ENCODE results near the gene EFHD1.

Gene EFHD1

DNA sequence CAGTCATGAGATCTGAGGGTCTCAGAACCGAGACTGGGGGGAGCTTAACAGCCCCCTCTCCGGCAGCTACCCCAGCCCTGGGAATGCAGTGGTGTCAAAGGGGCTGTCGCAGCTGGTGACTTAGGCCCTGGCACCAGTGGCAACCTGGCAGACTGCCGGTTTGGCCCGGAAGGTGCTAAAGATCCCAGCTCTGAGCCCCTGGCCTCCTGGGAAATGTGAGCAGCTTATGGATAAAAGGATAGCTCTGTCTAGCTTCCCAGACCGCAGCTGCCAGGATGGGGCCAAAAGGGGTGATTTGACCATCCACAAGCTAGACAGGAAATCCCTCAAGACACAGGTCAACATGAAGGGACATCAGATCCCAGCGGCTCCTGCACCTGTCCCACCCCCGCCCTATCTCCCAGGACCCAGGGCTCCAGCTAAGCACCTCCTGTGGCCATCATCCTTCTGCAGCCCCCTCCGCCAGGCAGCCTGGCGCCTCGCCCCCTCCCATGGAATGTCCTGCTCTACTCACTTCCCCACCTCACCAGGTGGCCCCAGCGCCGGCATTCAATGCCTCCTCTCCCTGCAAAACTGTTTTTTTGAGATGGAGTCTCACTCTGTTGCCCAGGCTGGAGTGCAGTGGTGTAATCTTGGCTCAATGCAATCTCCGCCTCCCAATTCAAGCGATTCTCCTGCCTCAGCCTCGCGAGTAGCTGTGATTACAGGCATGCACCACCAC is 33.2 kb upstream of the EFHD1 start:
- Histone ChIP-seq H3K36me3 (ENCODE audit: control insufficient read depth in 1 of 2, insufficient read depth in 2 of 2, low read length in 2 of 2) (no peaks in the 10 kb centered on the region), H3K9me3 (ENCODE audit: control insufficient read depth in 1 of 2, low read length in 2 of 2) (no peaks in the 10 kb centered on the region), H3K27ac (ENCODE audit: low read length) (no peak overlapping the region), H3K4me1 (ENCODE audit: control insufficient read depth in 1 of 2, insufficient read depth in 2 of 2, low read length in 2 of 2) (no peaks in the 10 kb centered on the region), H3K27me3 (ENCODE audit: low read depth, low read length) (no peaks in the 10 kb centered on the region), H3K4me3 (ENCODE audit: low read depth in 1 of 2, low read length in 2 of 2) (no peak overlapping the region)

DNA sequence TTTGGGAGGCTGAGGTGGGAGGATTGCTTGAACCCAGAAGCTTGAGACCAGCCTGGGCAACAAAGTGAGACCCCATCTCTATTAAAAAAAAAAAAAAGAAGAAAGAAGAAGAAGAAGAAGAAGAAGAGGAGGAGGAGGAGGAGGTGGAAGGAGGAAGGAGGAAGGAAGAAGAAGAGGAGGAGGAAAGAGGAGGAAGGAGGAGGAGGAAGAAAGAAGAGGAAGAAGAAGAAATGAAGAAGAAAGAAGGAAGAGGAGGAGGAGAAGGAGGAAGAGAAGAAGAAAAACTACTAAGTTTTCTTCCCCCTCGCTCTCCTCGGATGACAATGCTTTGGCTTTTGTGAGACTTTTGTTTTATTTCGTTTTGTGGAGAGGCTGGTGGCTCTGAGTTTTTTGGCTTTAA is 30.1 kb upstream of the EFHD1 start:
- no peaks in the 10 kb centered on the region for H3K36me3 ChIP-seq (ENCODE audit: control insufficient read depth in 1 of 2, insufficient read depth in 2 of 2, low read length in 2 of 2)
- H3K27ac ChIP-seq (ENCODE audit: low read length): no peak overlapping the region
- no peak overlapping the region for H3K4me3 ChIP-seq (ENCODE audit: low read depth in 1 of 2, low read length in 2 of 2)
- H3K27me3 ChIP-seq (ENCODE audit: low read depth, low read length): no peaks in the 10 kb centered on the region
- no peaks in the 10 kb centered on the region for H3K9me3 ChIP-seq (ENCODE audit: control insufficient read depth in 1 of 2, low read length in 2 of 2)
- no peaks in the 10 kb centered on the region for H3K4me1 ChIP-seq (ENCODE audit: control insufficient read depth in 1 of 2, insufficient read depth in 2 of 2, low read length in 2 of 2)

DNA sequence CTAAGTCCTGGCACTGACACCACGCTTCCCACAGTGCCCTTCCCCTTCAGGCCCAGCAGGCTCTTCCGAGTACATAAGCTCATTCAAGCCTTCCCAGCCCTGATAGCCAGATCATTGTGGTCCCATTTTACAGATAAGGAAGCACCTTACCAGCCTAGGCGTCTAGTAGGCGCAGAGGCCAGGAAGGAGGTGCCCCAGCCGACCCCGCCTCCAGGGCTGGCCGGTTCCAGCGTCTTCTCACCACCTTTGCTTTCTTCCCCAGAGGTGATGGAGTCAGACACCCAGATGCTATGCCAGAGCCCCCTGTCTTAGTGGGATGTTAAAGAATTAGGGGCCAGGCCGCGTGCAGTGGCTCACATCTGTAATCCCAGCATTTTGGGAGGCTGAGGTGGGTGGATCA is 28.9 kb upstream of the EFHD1 start:
- no peak overlapping the region for H3K27ac ChIP-seq (ENCODE audit: low read length)
- no peaks in the 10 kb centered on the region for H3K4me1 ChIP-seq (ENCODE audit: control insufficient read depth in 1 of 2, insufficient read depth in 2 of 2, low read length in 2 of 2)
- no peaks in the 10 kb centered on the region for H3K27me3 ChIP-seq (ENCODE audit: low read depth, low read length)
- H3K36me3 ChIP-seq (ENCODE audit: control insufficient read depth in 1 of 2, insufficient read depth in 2 of 2, low read length in 2 of 2): no peaks in the 10 kb centered on the region
- no peaks in the 10 kb centered on the region for H3K9me3 ChIP-seq (ENCODE audit: control insufficient read depth in 1 of 2, low read length in 2 of 2)
- no peak overlapping the region for H3K4me3 ChIP-seq (ENCODE audit: low read depth in 1 of 2, low read length in 2 of 2)

DNA sequence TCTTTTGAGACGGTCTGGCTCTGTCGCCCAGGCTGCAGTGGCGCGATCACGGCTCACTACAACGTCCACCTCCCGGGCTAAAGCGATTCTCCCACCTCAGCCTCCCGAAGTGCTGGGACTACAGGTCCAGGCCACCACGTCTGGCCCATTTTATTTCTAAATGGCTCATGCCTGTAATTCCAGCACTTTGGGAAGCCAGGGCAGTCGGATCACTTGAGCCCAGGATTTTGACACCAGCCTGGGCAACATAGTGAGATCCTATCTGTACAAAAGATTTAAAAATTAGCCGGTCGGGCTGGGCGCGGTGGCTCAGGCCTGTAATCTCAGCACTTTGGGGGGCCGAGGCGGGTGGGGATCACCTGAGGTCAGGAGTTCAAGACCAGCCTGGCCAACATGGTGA is 26.4 kb upstream of the EFHD1 start:
- no peaks in the 10 kb centered on the region for H3K27me3 ChIP-seq (ENCODE audit: low read depth, low read length)
- H3K4me3 ChIP-seq (ENCODE audit: low read depth in 1 of 2, low read length in 2 of 2): no peak overlapping the region
- no peaks in the 10 kb centered on the region for H3K4me1 ChIP-seq (ENCODE audit: control insufficient read depth in 1 of 2, insufficient read depth in 2 of 2, low read length in 2 of 2)
- H3K36me3 ChIP-seq (ENCODE audit: control insufficient read depth in 1 of 2, insufficient read depth in 2 of 2, low read length in 2 of 2): no peaks in the 10 kb centered on the region
- no peaks in the 10 kb centered on the region for H3K9me3 ChIP-seq (ENCODE audit: control insufficient read depth in 1 of 2, low read length in 2 of 2)
- H3K27ac ChIP-seq (ENCODE audit: low read length): no peak overlapping the region

DNA sequence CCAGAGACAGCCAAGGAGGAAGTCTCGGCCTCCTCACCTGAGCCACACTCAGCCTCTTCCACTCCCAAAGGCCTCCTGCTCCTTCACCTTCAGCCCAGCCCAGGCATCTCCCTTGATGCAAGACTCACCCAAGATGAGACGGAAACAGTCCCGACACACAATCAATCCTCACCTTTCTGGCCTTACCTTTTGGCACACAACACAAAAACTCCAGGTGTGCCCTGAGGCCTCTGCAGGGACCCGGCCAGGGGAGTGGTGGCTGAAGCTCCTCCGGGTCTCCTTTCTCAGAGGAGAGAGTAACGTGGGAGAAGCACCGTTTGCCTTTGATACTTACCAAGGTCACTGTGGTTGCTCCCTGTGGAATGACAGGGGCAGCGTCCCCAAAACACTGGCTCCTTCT is 23.8 kb upstream of the EFHD1 start:
- no peak overlapping the region for H3K27ac ChIP-seq (ENCODE audit: low read length)
- H3K27me3 ChIP-seq (ENCODE audit: low read depth, low read length): no peaks in the 10 kb centered on the region
- no peak overlapping the region for H3K4me3 ChIP-seq (ENCODE audit: low read depth in 1 of 2, low read length in 2 of 2)
- H3K9me3 ChIP-seq (ENCODE audit: control insufficient read depth in 1 of 2, low read length in 2 of 2): no peaks in the 10 kb centered on the region
- no peaks in the 10 kb centered on the region for H3K36me3 ChIP-seq (ENCODE audit: control insufficient read depth in 1 of 2, insufficient read depth in 2 of 2, low read length in 2 of 2)
- no peaks in the 10 kb centered on the region for H3K4me1 ChIP-seq (ENCODE audit: control insufficient read depth in 1 of 2, insufficient read depth in 2 of 2, low read length in 2 of 2)

DNA sequence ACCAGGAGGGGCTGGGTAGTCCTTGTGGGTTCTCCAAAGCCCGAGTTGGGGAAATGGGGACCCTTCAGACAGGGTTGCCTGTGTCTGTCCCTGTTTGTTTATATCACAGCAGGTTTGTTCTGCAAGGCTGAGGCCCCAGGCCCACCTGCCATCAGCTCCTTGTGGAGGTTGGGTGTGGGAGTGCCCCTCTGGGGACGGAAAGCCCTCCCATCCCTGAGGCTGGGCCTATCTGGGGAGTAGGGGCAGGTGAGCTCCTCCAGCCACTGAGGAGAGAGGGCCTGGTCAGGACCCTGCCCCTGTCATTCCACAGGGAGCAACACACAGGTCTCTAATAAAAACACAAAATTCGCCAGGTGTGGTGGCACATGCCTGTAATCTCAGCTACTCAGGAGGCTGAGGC is 23.3 kb upstream of the EFHD1 start:
- H3K9me3 ChIP-seq (ENCODE audit: control insufficient read depth in 1 of 2, low read length in 2 of 2): no peaks in the 10 kb centered on the region
- H3K4me3 ChIP-seq (ENCODE audit: low read depth in 1 of 2, low read length in 2 of 2): no peak overlapping the region
- no peaks in the 10 kb centered on the region for H3K36me3 ChIP-seq (ENCODE audit: control insufficient read depth in 1 of 2, insufficient read depth in 2 of 2, low read length in 2 of 2)
- no peaks in the 10 kb centered on the region for H3K27me3 ChIP-seq (ENCODE audit: low read depth, low read length)
- no peak overlapping the region for H3K27ac ChIP-seq (ENCODE audit: low read length)
- H3K4me1 ChIP-seq (ENCODE audit: control insufficient read depth in 1 of 2, insufficient read depth in 2 of 2, low read length in 2 of 2): no peaks in the 10 kb centered on the region

DNA sequence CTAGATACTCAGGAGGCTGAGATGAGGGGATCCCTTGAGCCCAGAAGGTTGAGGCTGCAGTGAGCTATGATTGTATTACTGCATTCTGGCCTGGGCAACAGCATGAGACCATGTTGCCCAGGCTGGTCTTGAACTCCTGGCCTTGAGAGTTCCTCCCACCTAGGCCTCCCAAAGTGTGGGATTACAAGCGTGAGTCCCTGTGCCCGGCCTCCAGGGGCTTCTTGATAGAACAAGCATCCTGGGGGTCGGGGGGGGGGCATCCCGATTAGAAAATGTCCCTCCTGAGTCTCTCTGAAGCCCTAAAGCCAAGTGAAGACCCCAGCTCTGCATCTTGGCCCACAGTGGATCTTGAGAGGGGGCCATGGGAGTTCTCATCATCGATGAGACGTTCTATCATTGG is 22.3 kb upstream of the EFHD1 start:
- Histone ChIP-seq H3K27me3 (ENCODE audit: low read depth, low read length) (no peaks in the 10 kb centered on the region), H3K9me3 (ENCODE audit: control insufficient read depth in 1 of 2, low read length in 2 of 2) (no peaks in the 10 kb centered on the region), H3K27ac (ENCODE audit: low read length) (no peak overlapping the region), H3K36me3 (ENCODE audit: control insufficient read depth in 1 of 2, insufficient read depth in 2 of 2, low read length in 2 of 2) (no peaks in the 10 kb centered on the region), H3K4me3 (ENCODE audit: low read depth in 1 of 2, low read length in 2 of 2) (no peak overlapping the region), H3K4me1 (ENCODE audit: control insufficient read depth in 1 of 2, insufficient read depth in 2 of 2, low read length in 2 of 2) (no peaks in the 10 kb centered on the region)

DNA sequence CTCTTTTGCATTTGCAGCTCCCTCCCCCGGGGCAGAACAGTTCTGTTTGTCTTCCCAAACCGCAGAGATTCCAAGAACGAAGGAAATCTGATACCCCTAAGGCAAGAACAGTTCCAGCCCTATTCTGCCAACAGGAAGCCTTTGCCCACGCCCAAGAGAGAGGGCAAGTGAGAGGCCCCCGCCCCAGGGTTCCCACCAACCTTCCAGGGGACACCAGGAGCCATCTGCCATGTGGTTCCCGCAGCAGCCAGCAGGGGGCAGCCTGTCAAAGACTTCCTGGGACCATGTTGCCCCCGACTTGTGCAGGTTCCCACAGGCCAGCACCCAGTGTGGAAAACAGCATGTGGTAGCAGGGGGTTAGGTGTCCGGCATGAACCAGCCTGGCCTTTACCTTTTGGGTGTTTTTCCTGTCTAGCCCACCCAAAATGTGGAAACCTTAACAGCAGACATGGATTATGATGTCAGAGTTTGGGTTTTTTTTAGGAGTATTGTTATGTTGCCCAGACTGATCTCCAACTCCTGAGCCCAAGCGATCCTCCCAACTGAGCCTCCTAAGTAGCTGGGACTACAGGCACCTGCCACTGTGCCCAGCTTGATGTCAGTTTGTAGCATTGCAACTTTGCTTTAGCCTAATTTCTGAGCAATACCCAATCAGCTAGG is 21.7 kb upstream of the EFHD1 start:
- Histone ChIP-seq H3K4me1 (ENCODE audit: control insufficient read depth in 1 of 2, insufficient read depth in 2 of 2, low read length in 2 of 2) (no peaks in the 10 kb centered on the region), H3K27me3 (ENCODE audit: low read depth, low read length) (no peaks in the 10 kb centered on the region), H3K9me3 (ENCODE audit: control insufficient read depth in 1 of 2, low read length in 2 of 2) (no peaks in the 10 kb centered on the region), H3K4me3 (ENCODE audit: low read depth in 1 of 2, low read length in 2 of 2) (no peak overlapping the region), H3K27ac (ENCODE audit: low read length) (no peak overlapping the region), H3K36me3 (ENCODE audit: control insufficient read depth in 1 of 2, insufficient read depth in 2 of 2, low read length in 2 of 2) (no peaks in the 10 kb centered on the region)

DNA sequence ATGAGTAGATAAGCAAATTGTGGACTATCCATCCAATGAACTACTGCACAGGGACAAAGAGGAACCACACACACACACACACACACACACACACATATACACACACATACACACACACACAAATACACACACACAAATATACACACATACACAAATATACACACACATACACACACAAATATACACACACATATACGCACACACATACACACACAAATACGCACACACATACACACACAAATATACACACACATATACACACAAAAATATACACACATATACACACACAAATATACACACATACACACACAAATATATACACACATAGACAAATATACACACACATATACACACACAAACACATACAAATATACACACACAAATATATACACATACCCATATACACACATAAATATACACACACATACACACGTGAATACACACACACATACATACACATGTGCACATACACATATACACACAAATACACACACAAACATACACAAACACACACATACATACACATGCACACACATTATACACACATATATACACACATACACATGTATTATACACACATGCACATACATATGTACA is 19.8 kb upstream of the EFHD1 start:
- Histone ChIP-seq H3K27ac (ENCODE audit: low read length) (no peak overlapping the region), H3K27me3 (ENCODE audit: low read depth, low read length) (no peaks in the 10 kb centered on the region), H3K4me3 (ENCODE audit: low read depth in 1 of 2, low read length in 2 of 2) (no peak overlapping the region), H3K4me1 (ENCODE audit: control insufficient read depth in 1 of 2, insufficient read depth in 2 of 2, low read length in 2 of 2) (no peaks in the 10 kb centered on the region), H3K36me3 (ENCODE audit: control insufficient read depth in 1 of 2, insufficient read depth in 2 of 2, low read length in 2 of 2) (no peaks in the 10 kb centered on the region), H3K9me3 (ENCODE audit: control insufficient read depth in 1 of 2, low read length in 2 of 2) (no peaks in the 10 kb centered on the region)

DNA sequence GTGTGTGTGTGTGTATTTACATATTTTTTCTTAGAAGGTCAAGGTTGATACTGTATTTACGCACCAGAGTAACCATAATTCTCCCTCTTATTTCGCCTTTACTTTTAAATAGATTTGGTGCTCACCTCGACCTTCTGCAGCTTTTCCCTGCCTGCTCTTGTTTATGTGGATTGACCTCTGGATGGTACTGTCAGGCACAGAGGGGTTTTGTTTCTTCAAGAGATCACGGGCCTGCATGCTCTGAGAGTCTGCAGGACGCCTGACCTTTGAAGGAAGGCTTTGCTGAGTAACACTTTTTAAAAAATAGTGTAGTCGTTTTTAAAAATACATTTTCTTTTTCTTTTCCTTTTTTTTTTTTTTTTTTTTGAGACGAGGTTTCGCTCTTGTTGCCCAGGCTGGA is 18.1 kb upstream of the EFHD1 start:
- Histone ChIP-seq H3K27ac (ENCODE audit: low read length) (no peak overlapping the region), H3K4me1 (ENCODE audit: control insufficient read depth in 1 of 2, insufficient read depth in 2 of 2, low read length in 2 of 2) (no peaks in the 10 kb centered on the region), H3K9me3 (ENCODE audit: control insufficient read depth in 1 of 2, low read length in 2 of 2) (no peaks in the 10 kb centered on the region), H3K4me3 (ENCODE audit: low read depth in 1 of 2, low read length in 2 of 2) (no peak overlapping the region), H3K36me3 (ENCODE audit: control insufficient read depth in 1 of 2, insufficient read depth in 2 of 2, low read length in 2 of 2) (no peaks in the 10 kb centered on the region), H3K27me3 (ENCODE audit: low read depth, low read length) (no peaks in the 10 kb centered on the region)

DNA sequence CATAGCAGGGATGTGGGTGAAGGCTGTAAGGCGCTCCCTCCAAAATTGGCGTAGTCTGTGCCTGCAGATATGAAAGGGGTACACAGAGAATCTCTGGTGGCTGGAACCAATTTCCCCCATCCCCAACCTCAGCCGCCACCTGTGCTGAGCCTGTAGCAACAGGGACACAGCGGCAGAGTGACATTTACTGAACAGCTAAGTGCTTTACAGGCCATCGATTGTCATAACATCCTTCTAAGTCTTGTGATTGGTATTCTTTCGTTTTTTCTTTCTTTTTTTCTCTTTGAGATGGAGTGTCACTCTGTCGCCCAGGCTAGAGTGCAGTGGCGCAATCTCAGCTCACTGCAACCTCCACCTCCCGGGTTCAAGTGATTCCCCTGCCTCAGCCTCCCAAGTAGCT is 12.2 kb upstream of the EFHD1 start:
- H3K9me3 ChIP-seq (ENCODE audit: control insufficient read depth in 1 of 2, low read length in 2 of 2): no peaks in the 10 kb centered on the region
- H3K4me3 ChIP-seq (ENCODE audit: low read depth in 1 of 2, low read length in 2 of 2): no peak overlapping the region
- no peak overlapping the region for H3K27ac ChIP-seq (ENCODE audit: low read length)
- H3K27me3 ChIP-seq (ENCODE audit: low read depth, low read length): no peaks in the 10 kb centered on the region
- H3K4me1 ChIP-seq (ENCODE audit: control insufficient read depth in 1 of 2, insufficient read depth in 2 of 2, low read length in 2 of 2): no peaks in the 10 kb centered on the region
- H3K36me3 ChIP-seq (ENCODE audit: control insufficient read depth in 1 of 2, insufficient read depth in 2 of 2, low read length in 2 of 2): no peaks in the 10 kb centered on the region
